ENCODE results near the gene PDCD11. TPM values are rescaled to one million over a fixed set of nuclear protein-coding genes. Genes with fewer than 3 reads are reported as not detected.
"Not testable (repeated sequence)": the region's sequence is repeated elsewhere in the genome, so short reads cannot be mapped to it uniquely, and the experiment has no call there.

PDCD11 gene
- total RNA-seq, 2 experiments from 2014 or later, result 56.4 to 56.7 TPM

GRCh38 chr10:103417148-103417469 is 20.7 kb downstream of the PDCD11 start:
- POLR2A ChIA-PET; DNase-seq; H3K4me3 Mint-ChIP-seq; H3K9me3 Mint-ChIP-seq; H3K27me3 Mint-ChIP-seq; H3K4me1 Mint-ChIP-seq (ENCODE audit: low read depth); H3K27ac Mint-ChIP-seq: not testable (repeated sequence)
- CTCF ChIA-PET, result interaction anchor here (0.7 to 6.8 kb wide), 14 partner anchors 10 to 721 kb away, joined by 3 to 42 read pairs (median 6); partner anchors contain the start of genes ATP5MK, NEURL1 and PDCD11
- intact Hi-C loops (cut with micrococcal nuclease), result loop anchor here (1.0 to 2.0 kb wide), 2 partner anchors 65 to 148 kb away; no protein-coding TSS in a partner anchor
- peaks cover 57% of the 10 kb centered on the region for H3K36me3 Mint-ChIP-seq

DNA sequence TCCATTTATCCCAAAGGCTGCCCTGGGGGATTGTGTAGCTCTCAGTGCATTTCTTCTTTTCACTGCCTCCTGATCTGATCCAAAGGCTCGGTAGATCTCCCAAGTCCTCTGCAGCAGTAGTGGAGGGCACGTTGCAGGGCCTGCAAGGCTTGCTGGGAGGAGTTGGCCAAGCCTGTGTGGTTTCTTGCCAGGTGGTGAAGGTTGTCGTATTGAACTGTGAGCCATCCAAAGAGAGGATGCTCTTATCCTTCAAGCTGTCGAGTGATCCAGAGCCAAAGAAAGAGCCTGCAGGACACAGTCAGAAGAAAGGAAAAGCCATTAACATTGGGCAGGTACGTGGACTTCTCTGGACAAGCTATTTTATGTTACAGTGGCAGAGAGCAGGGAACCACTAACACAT is 21.2 kb downstream of the PDCD11 start:
- no peak overlapping the region for H3K4me3 Mint-ChIP-seq
- H3K27me3 Mint-ChIP-seq, result no peaks in the 10 kb centered on the region
- peaks cover 61% of the 10 kb centered on the region for H3K36me3 Mint-ChIP-seq
- H3K4me1 Mint-ChIP-seq (ENCODE audit: low read depth), result no peaks in the 10 kb centered on the region
- DNase-seq, result no peak
- intact Hi-C loops (cut with micrococcal nuclease), result loop anchor here (1.0 to 2.0 kb wide), 2 partner anchors 65 to 147 kb away; no protein-coding TSS in a partner anchor
- no peak overlapping the region for H3K27ac Mint-ChIP-seq
- CTCF ChIA-PET, result interaction anchor here (0.7 to 6.8 kb wide), 12 partner anchors 21 to 722 kb away, joined by 3 to 42 read pairs (median 6); partner anchors contain the start of genes ATP5MK, NEURL1 and PDCD11
- POLR2A ChIA-PET, result no interaction called here
- no peaks in the 10 kb centered on the region for H3K9me3 Mint-ChIP-seq

- CTCF ChIA-PET, result interaction anchor here (6.8 kb wide), 1 partner anchor 67 kb away, joined by 42 read pairs; no protein-coding TSS in a partner anchor
- Mint-ChIP-seq H3K4me1 (ENCODE audit: low read depth) (no peaks in the 10 kb centered on the region), H3K36me3 (peaks cover 70% of the 10 kb centered on the region), H3K27ac (no peak overlapping the region), H3K9me3 (no peaks in the 10 kb centered on the region), H3K4me3 (no peak overlapping the region), H3K27me3 (no peaks in the 10 kb centered on the region)
- intact Hi-C loops (cut with micrococcal nuclease), result no loop called here
- DNase-seq, result no peak
- POLR2A ChIA-PET, result no interaction called here
Observed at GRCh38 chr10:103419101-103419500, 22.7 kb downstream of the PDCD11 start.

DNA sequence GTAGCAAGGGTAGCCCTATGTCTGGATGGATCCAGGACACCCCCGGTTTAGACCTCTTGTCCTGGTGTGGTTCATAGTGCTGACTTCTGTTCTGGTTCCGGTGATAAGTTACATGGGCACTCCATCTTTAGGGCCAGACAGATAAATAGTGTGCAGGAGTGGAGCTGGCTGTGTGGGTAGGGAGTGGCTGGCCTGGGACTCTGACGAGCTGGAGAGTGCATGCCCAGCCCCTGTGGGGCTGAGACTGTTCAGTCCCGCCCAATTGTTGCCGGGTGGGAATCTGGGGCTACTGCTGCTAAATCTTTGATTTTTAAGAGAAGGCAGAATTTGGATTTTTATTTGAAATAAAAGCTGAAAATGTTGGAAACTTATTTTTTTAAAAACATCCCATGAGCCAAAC is 27.3 kb downstream of the PDCD11 start:
- H3K4me3 Mint-ChIP-seq, result no peak overlapping the region
- CTCF ChIA-PET, result interaction anchor here (0.8 kb wide), 1 partner anchor 52 kb away, joined by 3 read pairs; no protein-coding TSS in a partner anchor
- H3K4me1 Mint-ChIP-seq (ENCODE audit: low read depth), result peaks cover 16% of the 10 kb centered on the region
- intact Hi-C loops (cut with micrococcal nuclease), result no loop called here
- POLR2A ChIA-PET, result no interaction called here
- H3K36me3 Mint-ChIP-seq, result peaks cover 66% of the 10 kb centered on the region
- H3K27me3 Mint-ChIP-seq, result no peaks in the 10 kb centered on the region
- no peak overlapping the region for H3K27ac Mint-ChIP-seq
- no peak for DNase-seq
- H3K9me3 Mint-ChIP-seq, result no peaks in the 10 kb centered on the region

DNA sequence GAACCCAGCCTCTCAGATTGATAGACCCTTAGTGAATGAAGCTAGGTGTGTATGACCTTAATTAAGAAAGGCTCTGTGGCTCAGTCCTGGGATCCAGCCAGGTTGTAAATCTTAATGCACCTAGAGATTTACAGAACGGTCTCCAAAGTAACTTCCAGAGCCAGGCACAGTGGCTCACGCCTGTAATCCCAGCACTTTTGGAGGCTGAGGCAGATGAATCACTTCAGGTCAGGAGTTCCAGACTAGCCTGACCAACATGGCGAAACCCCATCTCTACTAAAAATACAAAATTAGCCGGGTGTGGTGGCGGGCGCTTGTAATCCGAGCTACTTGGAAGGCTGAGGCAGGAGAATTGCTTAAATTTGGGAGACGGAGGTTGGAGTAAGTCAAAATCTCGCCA is 31.4 kb downstream of the PDCD11 start:
- ChIA-PET POLR2A (no interaction called here), CTCF (interaction anchor here (1.1 to 1.5 kb wide), 2 partner anchors 12 to 58 kb away, joined by 5 read pairs; no protein-coding TSS in a partner anchor)
- H3K27me3 Mint-ChIP-seq, result no peaks in the 10 kb centered on the region
- no peak overlapping the region for H3K27ac Mint-ChIP-seq
- intact Hi-C loops (cut with micrococcal nuclease), result no loop called here
- no peak overlapping the region for H3K4me3 Mint-ChIP-seq
- no peak for DNase-seq
- H3K9me3 Mint-ChIP-seq, result no peaks in the 10 kb centered on the region
- peaks cover 64% of the 10 kb centered on the region for H3K36me3 Mint-ChIP-seq
- H3K4me1 Mint-ChIP-seq (ENCODE audit: low read depth), result peaks cover 34% of the 10 kb centered on the region

GRCh38 chr10:103428989-103429643 is 32.7 kb downstream of the PDCD11 start:
- Mint-ChIP-seq H3K36me3 (peaks cover 58% of the 10 kb centered on the region), H3K27me3 (no peaks in the 10 kb centered on the region), H3K27ac (peak overlapping the region; percentile 48), H3K4me3 (no peak overlapping the region), H3K9me3 (no peaks in the 10 kb centered on the region), H3K4me1 (ENCODE audit: low read depth) (peaks cover 34% of the 10 kb centered on the region)
- intact Hi-C loops (cut with micrococcal nuclease), result loop anchor here (1.0 kb wide), 1 partner anchor 42 kb away; no protein-coding TSS in a partner anchor
- no peak for DNase-seq
- CTCF ChIA-PET, result no interaction called here
- POLR2A ChIA-PET, result no interaction called here

- peak; percentile 51 for DNase-seq
- Mint-ChIP-seq H3K36me3 (peaks cover 53% of the 10 kb centered on the region), H3K4me1 (ENCODE audit: low read depth) (peaks cover 34% of the 10 kb centered on the region), H3K9me3 (no peaks in the 10 kb centered on the region), H3K27me3 (no peaks in the 10 kb centered on the region), H3K27ac (peak overlapping the region; percentile 48), H3K4me3 (no peak overlapping the region)
- ChIA-PET CTCF (no interaction called here), POLR2A (no interaction called here)
- intact Hi-C loops (cut with micrococcal nuclease), result loop anchor here (1.0 kb wide), 1 partner anchor 42 kb away; no protein-coding TSS in a partner anchor
Observed at GRCh38 chr10:103429647-103430046, 33.2 kb downstream of the PDCD11 start.

DNA sequence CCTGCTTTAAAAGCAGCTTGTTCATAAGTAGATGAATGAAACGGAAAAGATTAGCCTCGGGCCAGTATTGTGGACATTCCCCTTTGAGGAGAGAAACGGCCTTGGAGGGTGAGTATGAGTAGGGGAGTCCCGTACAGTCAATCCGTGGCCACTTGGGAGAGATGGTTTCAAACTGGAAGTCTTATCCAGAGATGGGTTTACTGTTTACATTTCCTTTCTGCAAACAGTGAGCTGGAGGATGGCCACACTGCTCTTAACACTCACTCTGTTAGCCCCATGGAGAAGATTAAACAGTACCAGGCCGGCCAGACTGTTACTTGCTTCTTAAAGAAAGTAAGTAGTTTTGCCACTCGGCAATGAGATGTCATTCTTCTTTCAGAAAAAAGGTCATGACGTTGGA is 35.5 kb downstream of the PDCD11 start:
- intact Hi-C loops (cut with micrococcal nuclease), result no loop called here
- H3K4me3 Mint-ChIP-seq, result no peak overlapping the region
- no peak for DNase-seq
- peaks cover 57% of the 10 kb centered on the region for H3K36me3 Mint-ChIP-seq
- CTCF ChIA-PET, result interaction anchor here (1.4 kb wide), 1 partner anchor 20 kb away, joined by 5 read pairs; the partner anchor contains the start of gene CALHM2
- H3K4me1 Mint-ChIP-seq (ENCODE audit: low read depth), result peaks cover 34% of the 10 kb centered on the region
- POLR2A ChIA-PET, result no interaction called here
- no peaks in the 10 kb centered on the region for H3K27me3 Mint-ChIP-seq
- no peaks in the 10 kb centered on the region for H3K9me3 Mint-ChIP-seq
- no peak overlapping the region for H3K27ac Mint-ChIP-seq

GRCh38 chr10:103433858-103434257 is 37.4 kb downstream of the PDCD11 start:
- H3K27ac Mint-ChIP-seq, result no peak overlapping the region

GRCh38 chr10:103439776-103440175 is 43.4 kb downstream of the PDCD11 start:
- H3K4me1 Mint-ChIP-seq (ENCODE audit: low read depth), result no peaks in the 10 kb centered on the region
- H3K36me3 Mint-ChIP-seq, result peaks cover 58% of the 10 kb centered on the region
- intact Hi-C loops (cut with micrococcal nuclease), result no loop called here
- H3K27me3 Mint-ChIP-seq, result no peaks in the 10 kb centered on the region
- no peaks in the 10 kb centered on the region for H3K9me3 Mint-ChIP-seq
- no peak overlapping the region for H3K27ac Mint-ChIP-seq
- DNase-seq, result no peak
- CTCF ChIA-PET, result no interaction called here
- POLR2A ChIA-PET, result interaction anchor here (1.3 kb wide), 1 partner anchor 11 kb away, joined by 5 read pairs; no protein-coding TSS in a partner anchor
- no peak overlapping the region for H3K4me3 Mint-ChIP-seq

More at GRCh38 chr10:103433858-103434257, 37.4 kb downstream of the PDCD11 start:
- ChIA-PET POLR2A (no interaction called here), CTCF (interaction anchor here (1.0 kb wide), 1 partner anchor 52 kb away, joined by 3 read pairs; no protein-coding TSS in a partner anchor)
- peaks cover 56% of the 10 kb centered on the region for H3K36me3 Mint-ChIP-seq
- no peak overlapping the region for H3K4me3 Mint-ChIP-seq
- no peaks in the 10 kb centered on the region for H3K9me3 Mint-ChIP-seq
- no peaks in the 10 kb centered on the region for H3K27me3 Mint-ChIP-seq
- intact Hi-C loops (cut with micrococcal nuclease), result no loop called here
- no peak for DNase-seq
- H3K4me1 Mint-ChIP-seq (ENCODE audit: low read depth), result peaks cover 17% of the 10 kb centered on the region

- CTCF ChIA-PET, result no interaction called here
- Mint-ChIP-seq H3K36me3 (peaks cover 57% of the 10 kb centered on the region), H3K4me1 (ENCODE audit: low read depth) (no peaks in the 10 kb centered on the region), H3K9me3 (no peaks in the 10 kb centered on the region), H3K27ac (no peak overlapping the region), H3K4me3 (no peak overlapping the region), H3K27me3 (no peaks in the 10 kb centered on the region)
- POLR2A ChIA-PET, result interaction anchor here (1.3 kb wide), 1 partner anchor 11 kb away, joined by 5 read pairs; no protein-coding TSS in a partner anchor
- no peak for DNase-seq
- intact Hi-C loops (cut with micrococcal nuclease), result no loop called here
Observed at GRCh38 chr10:103440416-103440815, 44.0 kb downstream of the PDCD11 start.

DNA sequence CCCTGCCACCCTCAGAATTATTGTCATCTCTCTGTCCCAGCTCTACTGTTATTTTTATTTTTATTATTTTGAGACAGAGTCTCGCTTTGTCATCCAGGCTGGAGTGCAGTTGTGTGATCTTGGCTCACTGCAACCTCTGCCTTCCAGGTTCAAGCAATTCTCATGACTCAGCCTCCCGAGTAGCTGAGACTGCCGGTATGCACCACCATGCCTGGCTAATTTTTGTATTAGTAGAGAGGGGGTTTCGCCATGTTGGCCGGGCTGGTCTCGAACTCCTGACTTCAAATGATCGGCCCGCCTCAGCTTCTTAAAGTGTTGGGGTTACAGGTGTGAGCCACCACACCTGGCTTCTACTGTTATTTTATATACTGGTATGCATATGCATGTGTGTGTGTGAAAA is 44.8 kb downstream of the PDCD11 start:
- no peaks in the 10 kb centered on the region for H3K9me3 Mint-ChIP-seq
- CTCF ChIA-PET, result no interaction called here
- H3K36me3 Mint-ChIP-seq, result peaks cover 56% of the 10 kb centered on the region
- H3K4me1 Mint-ChIP-seq (ENCODE audit: low read depth), result no peaks in the 10 kb centered on the region
- POLR2A ChIA-PET, result interaction anchor here (1.3 kb wide), 1 partner anchor 10 kb away, joined by 5 read pairs; no protein-coding TSS in a partner anchor
- intact Hi-C loops (cut with micrococcal nuclease), result no loop called here
- no peak overlapping the region for H3K4me3 Mint-ChIP-seq
- no peaks in the 10 kb centered on the region for H3K27me3 Mint-ChIP-seq
- no peak for DNase-seq
- H3K27ac Mint-ChIP-seq, result no peak overlapping the region

Measured in activated CD4-positive, alpha-beta memory T cell treated with anti-CD3 and anti-CD28 coated beads for 36 hours (primary cell).